ENCODE results near the gene RSBN1. TPM values are rescaled to one million over a fixed set of nuclear protein-coding genes. Genes with fewer than 3 reads are reported as not detected.
"Not testable (repeated sequence)": the region's sequence is repeated elsewhere in the genome, so short reads cannot be mapped to it uniquely, and the experiment has no call there.

The RSBN1 gene
- total RNA-seq, 2 experiments from 2014 or later = 13.6 to 14.3 TPM

DNA sequence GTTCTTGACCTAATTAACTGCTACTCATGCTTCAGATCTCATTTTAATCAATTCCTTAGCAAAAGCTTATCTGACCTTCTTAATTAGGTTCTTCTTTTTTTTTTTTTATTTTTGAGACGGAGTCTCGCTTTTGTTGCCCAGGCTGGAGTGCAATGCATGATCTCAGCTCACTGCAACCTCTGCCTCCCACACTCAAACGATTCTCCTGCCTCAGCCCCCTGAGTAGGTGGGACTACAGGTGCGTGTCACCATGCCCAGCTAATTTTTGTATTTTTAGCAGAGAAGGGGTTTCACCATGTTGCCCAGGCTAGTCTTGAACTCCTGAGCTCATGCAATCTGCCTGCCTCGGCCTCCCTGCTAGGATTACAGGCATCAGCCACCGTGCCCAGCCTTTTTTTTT lies 58.9 kb downstream of the RSBN1 start:
- H3K4me1 Mint-ChIP-seq (ENCODE audit: low read depth); CTCF ChIA-PET; DNase-seq; H3K4me3 Mint-ChIP-seq; H3K36me3 Mint-ChIP-seq (ENCODE audit: low read depth); intact Hi-C loops (cut with micrococcal nuclease); H3K27me3 Mint-ChIP-seq (ENCODE audit: low read depth); H3K9me3 Mint-ChIP-seq; H3K27ac Mint-ChIP-seq: not testable (repeated sequence)

DNA sequence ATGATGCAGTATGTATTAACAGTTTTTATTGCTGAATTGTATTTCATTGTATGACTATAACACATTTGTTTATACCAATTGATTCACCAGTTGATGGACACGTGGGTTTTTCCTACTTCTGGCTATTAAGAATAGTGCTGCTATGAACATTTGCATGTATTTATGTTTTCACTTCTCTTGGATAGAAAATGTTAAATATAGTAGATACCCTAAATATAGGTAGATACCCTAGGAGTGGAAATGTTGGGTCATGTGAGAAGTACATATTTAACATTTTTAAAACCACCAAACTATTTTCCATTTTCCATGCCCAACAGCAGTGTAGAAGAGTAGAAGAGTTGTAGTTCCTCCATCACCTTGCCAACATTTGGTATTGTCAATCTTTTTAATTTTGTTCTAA lies 60.8 kb downstream of the RSBN1 start:
- H3K27me3 Mint-ChIP-seq (ENCODE audit: low read depth) = no peaks in the 10 kb centered on the region
- intact Hi-C loops (cut with micrococcal nuclease) = no loop called here
- H3K9me3 Mint-ChIP-seq = no peaks in the 10 kb centered on the region
- peaks cover 1% of the 10 kb centered on the region for H3K4me1 Mint-ChIP-seq (ENCODE audit: low read depth)
- peaks cover 2% of the 10 kb centered on the region for H3K36me3 Mint-ChIP-seq (ENCODE audit: low read depth)
- DNase-seq = no peak
- H3K27ac Mint-ChIP-seq = no peak overlapping the region
- no peak overlapping the region for H3K4me3 Mint-ChIP-seq
- CTCF ChIA-PET = no interaction called here

GRCh38 chr1:113751114-113751513 lies 61.2 kb downstream of the RSBN1 start:
- intact Hi-C loops (cut with micrococcal nuclease) = no loop called here
- DNase-seq = no peak
- no peak overlapping the region for H3K27ac Mint-ChIP-seq
- no peaks in the 10 kb centered on the region for H3K9me3 Mint-ChIP-seq
- H3K4me1 Mint-ChIP-seq (ENCODE audit: low read depth) = peaks cover 1% of the 10 kb centered on the region
- H3K4me3 Mint-ChIP-seq = no peak overlapping the region
- peaks cover 2% of the 10 kb centered on the region for H3K36me3 Mint-ChIP-seq (ENCODE audit: low read depth)
- no peaks in the 10 kb centered on the region for H3K27me3 Mint-ChIP-seq (ENCODE audit: low read depth)
- CTCF ChIA-PET = interaction anchor here (1.1 kb wide), 1 partner anchor 8 kb away, joined by 3 read pairs; the partner anchor contains the start of gene PHTF1

GRCh38 chr1:113749402-113749801 lies 62.9 kb downstream of the RSBN1 start:
- no peak for DNase-seq
- CTCF ChIA-PET = no interaction called here
- Mint-ChIP-seq H3K4me1 (ENCODE audit: low read depth) (peaks cover 1% of the 10 kb centered on the region), H3K27me3 (ENCODE audit: low read depth) (no peaks in the 10 kb centered on the region), H3K9me3 (no peaks in the 10 kb centered on the region), H3K36me3 (ENCODE audit: low read depth) (no peaks in the 10 kb centered on the region), H3K27ac (no peak overlapping the region), H3K4me3 (no peak overlapping the region)
- intact Hi-C loops (cut with micrococcal nuclease) = no loop called here

DNA sequence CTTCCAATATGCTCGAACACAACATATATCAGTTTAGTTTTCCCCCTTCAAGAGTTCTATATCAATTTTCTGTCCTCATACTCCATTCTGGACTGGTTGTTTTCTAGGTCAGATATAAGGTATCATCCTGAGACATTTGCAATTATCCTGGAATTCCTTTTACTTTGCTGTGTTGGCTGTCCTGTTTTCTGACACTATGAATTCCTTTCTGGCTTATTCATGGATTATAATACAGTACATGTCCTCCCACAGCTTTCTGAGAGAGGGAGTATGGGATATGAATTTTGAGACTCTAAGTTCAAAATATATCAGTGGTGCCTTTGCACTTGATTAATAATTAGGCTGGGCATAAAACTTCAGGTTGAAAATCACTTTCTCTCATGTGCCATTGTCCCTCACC lies 64.9 kb downstream of the RSBN1 start:
- CTCF ChIA-PET = no interaction called here
- Mint-ChIP-seq H3K36me3 (ENCODE audit: low read depth) (no peaks in the 10 kb centered on the region), H3K27me3 (ENCODE audit: low read depth) (no peaks in the 10 kb centered on the region), H3K9me3 (no peaks in the 10 kb centered on the region), H3K4me3 (no peak overlapping the region), H3K27ac (no peak overlapping the region), H3K4me1 (ENCODE audit: low read depth) (peaks cover 1% of the 10 kb centered on the region)
- intact Hi-C loops (cut with micrococcal nuclease) = no loop called here
- DNase-seq = no peak

DNA sequence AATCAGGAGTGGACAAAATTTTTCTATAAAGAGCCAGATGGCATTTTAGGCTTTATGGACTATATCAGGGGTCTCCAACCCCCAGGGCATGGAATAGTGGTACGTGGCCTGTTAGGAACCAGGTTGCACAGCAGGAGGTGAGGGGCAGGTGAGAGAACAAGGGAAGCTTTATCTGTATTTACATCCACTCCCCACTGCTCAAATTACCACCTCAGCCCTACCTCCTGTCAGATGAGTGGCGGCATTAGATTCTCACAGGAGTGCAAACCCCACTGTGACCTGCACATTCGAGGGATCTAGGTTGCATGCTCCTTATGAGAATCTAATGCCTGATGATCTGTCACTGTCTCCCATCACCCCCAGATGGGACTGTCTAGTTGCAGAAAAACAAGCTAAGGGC lies 66.9 kb downstream of the RSBN1 start:
- CTCF ChIA-PET = no interaction called here
- intact Hi-C loops (cut with micrococcal nuclease) = no loop called here

DNA sequence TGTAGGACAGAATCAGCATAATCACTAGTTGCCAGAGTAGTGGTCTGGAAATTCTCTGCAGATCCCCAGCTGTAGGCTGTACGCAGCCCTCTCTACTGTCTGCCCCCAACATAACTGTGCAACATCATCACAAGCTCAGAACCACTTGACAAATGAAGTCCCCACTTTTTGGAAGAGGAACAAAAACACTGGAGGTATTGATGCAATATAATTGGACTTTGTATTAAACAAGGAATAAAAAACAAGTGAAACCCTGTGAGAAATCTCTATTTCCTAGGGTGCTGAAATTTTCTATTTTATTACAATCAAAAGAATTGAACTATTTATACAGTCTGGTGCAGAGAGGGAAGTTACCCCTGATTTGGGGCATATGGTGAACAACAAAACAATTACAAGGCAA lies 68.2 kb downstream of the RSBN1 start:
- H3K27me3 Mint-ChIP-seq (ENCODE audit: low read depth) = no peaks in the 10 kb centered on the region
- no peak for DNase-seq
- H3K27ac Mint-ChIP-seq = no peak overlapping the region
- intact Hi-C loops (cut with micrococcal nuclease) = no loop called here
- no peak overlapping the region for H3K4me3 Mint-ChIP-seq
- CTCF ChIA-PET = no interaction called here
- no peaks in the 10 kb centered on the region for H3K4me1 Mint-ChIP-seq (ENCODE audit: low read depth)
- no peaks in the 10 kb centered on the region for H3K36me3 Mint-ChIP-seq (ENCODE audit: low read depth)
- H3K9me3 Mint-ChIP-seq = no peaks in the 10 kb centered on the region

More for the DNA sequence above, 66.9 kb downstream of the RSBN1 start:
- no peaks in the 10 kb centered on the region for H3K27me3 Mint-ChIP-seq (ENCODE audit: low read depth)
- no peak overlapping the region for H3K4me3 Mint-ChIP-seq
- H3K36me3 Mint-ChIP-seq (ENCODE audit: low read depth) = no peaks in the 10 kb centered on the region
- H3K27ac Mint-ChIP-seq = no peak overlapping the region
- H3K9me3 Mint-ChIP-seq = no peaks in the 10 kb centered on the region
- DNase-seq = no peak
- no peaks in the 10 kb centered on the region for H3K4me1 Mint-ChIP-seq (ENCODE audit: low read depth)

DNA sequence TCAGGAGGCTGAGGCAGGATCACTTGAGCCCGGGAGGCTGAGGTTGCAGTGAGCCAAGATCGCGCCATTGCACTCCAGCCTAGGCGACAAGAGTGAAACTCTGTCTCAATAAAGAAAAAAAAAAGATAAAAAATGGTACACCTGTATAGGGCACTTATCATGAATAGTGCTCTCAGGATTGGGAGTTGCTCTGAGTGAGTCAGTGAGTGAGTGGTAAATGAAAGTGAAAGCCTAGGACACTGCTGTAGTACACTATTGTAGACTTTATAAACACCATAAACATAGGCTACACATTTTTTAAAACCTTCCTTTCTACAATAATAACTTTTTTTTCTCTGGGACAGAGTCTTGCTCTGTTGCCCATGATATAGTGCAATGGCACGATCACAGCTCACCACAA lies 69.8 kb downstream of the RSBN1 start:
- intact Hi-C loops (cut with micrococcal nuclease) = no loop called here
- no peak overlapping the region for H3K27ac Mint-ChIP-seq
- CTCF ChIA-PET = interaction anchor here (0.6 to 0.7 kb wide), 3 partner anchors 17 to 207 kb away, joined by 3 to 4 read pairs (median 4); no protein-coding TSS in a partner anchor
- no peak for DNase-seq
- H3K4me1 Mint-ChIP-seq (ENCODE audit: low read depth) = no peaks in the 10 kb centered on the region
- H3K36me3 Mint-ChIP-seq (ENCODE audit: low read depth) = no peaks in the 10 kb centered on the region
- no peaks in the 10 kb centered on the region for H3K27me3 Mint-ChIP-seq (ENCODE audit: low read depth)
- no peaks in the 10 kb centered on the region for H3K9me3 Mint-ChIP-seq
- no peak overlapping the region for H3K4me3 Mint-ChIP-seq

GRCh38 chr1:113734357-113735055 lies 77.8 kb downstream of the RSBN1 start:
- intact Hi-C loops (cut with micrococcal nuclease) = no loop called here
- Mint-ChIP-seq H3K36me3 (ENCODE audit: low read depth) (no peaks in the 10 kb centered on the region), H3K9me3 (no peaks in the 10 kb centered on the region), H3K27me3 (ENCODE audit: low read depth) (no peaks in the 10 kb centered on the region), H3K4me1 (ENCODE audit: low read depth) (peaks cover 3% of the 10 kb centered on the region), H3K27ac (no peak overlapping the region), H3K4me3 (no peak overlapping the region)
- DNase-seq = no peak
- CTCF ChIA-PET = interaction anchor here (0.6 kb wide), 1 partner anchor 1864 kb away, joined by 3 read pairs; no protein-coding TSS in a partner anchor

GRCh38 chr1:113732802-113733201 lies 79.5 kb downstream of the RSBN1 start:
- no peaks in the 10 kb centered on the region for H3K27me3 Mint-ChIP-seq (ENCODE audit: low read depth)
- peaks cover 3% of the 10 kb centered on the region for H3K4me1 Mint-ChIP-seq (ENCODE audit: low read depth)
- no peak for DNase-seq
- no peaks in the 10 kb centered on the region for H3K36me3 Mint-ChIP-seq (ENCODE audit: low read depth)
- H3K4me3 Mint-ChIP-seq = no peak overlapping the region
- intact Hi-C loops (cut with micrococcal nuclease) = no loop called here
- CTCF ChIA-PET = no interaction called here
- H3K27ac Mint-ChIP-seq = no peak overlapping the region
- H3K9me3 Mint-ChIP-seq = no peaks in the 10 kb centered on the region

DNA sequence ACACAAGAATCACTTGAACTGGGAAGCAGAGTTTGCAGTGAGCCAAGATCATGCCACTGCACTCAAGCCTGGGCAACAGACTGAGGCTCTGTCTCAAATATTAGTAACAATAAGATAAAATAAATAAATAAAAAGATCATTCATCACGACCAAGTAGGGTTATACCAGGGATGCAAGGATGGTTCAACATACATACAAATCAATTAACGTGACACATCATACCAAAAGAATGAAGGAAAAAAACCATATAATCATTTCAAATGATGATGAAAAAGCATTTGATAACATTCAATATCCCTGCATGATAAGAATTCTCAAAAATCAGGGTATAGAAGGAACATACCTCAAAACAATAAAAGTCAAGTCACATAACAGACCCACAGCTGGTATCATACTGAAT lies 91.3 kb downstream of the RSBN1 start:
- Mint-ChIP-seq H3K9me3 (peaks cover 21% of the 10 kb centered on the region), H3K4me3 (no peak overlapping the region), H3K4me1 (ENCODE audit: low read depth) (no peaks in the 10 kb centered on the region), H3K27ac (no peak overlapping the region), H3K27me3 (ENCODE audit: low read depth) (no peaks in the 10 kb centered on the region), H3K36me3 (ENCODE audit: low read depth) (peaks cover 44% of the 10 kb centered on the region)
- CTCF ChIA-PET = interaction anchor here (0.6 kb wide), 1 partner anchor 841 kb away, joined by 3 read pairs; no protein-coding TSS in a partner anchor
- DNase-seq = no peak
- intact Hi-C loops (cut with micrococcal nuclease) = no loop called here

DNA sequence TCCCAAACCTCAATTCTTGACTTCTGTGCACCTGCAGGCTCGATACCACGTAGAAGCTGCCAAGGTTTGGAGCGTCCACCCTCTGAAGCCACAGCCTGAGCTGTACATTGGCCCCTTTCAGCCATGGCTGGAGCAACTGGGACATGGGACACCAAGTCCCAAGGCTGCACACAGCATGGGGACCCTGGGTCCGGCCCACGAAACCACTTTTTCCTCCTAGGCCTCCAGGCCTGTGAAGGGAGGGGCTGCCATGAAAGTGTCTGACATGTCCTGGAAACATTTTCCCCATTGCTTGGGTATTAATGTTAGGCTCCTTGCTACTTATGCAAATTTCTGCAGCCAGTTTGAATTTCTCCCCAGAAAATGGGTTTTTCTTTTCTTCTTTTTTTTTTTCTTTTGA lies 93.7 kb downstream of the RSBN1 start:
- H3K27me3 Mint-ChIP-seq (ENCODE audit: low read depth); intact Hi-C loops (cut with micrococcal nuclease); CTCF ChIA-PET; DNase-seq; H3K4me3 Mint-ChIP-seq; H3K27ac Mint-ChIP-seq; H3K4me1 Mint-ChIP-seq (ENCODE audit: low read depth): not testable (repeated sequence)
- Mint-ChIP-seq H3K36me3 (ENCODE audit: low read depth) (peaks cover 40% of the 10 kb centered on the region), H3K9me3 (peaks cover 21% of the 10 kb centered on the region)

- Mint-ChIP-seq H3K9me3 (peaks cover 21% of the 10 kb centered on the region), H3K36me3 (ENCODE audit: low read depth) (peaks cover 38% of the 10 kb centered on the region)
- H3K27ac Mint-ChIP-seq; DNase-seq; H3K27me3 Mint-ChIP-seq (ENCODE audit: low read depth); CTCF ChIA-PET; intact Hi-C loops (cut with micrococcal nuclease); H3K4me3 Mint-ChIP-seq; H3K4me1 Mint-ChIP-seq (ENCODE audit: low read depth): not testable (repeated sequence)
Measured at GRCh38 chr1:113717506-113717905, 94.8 kb downstream of the RSBN1 start.
